Measurements from ENCODE around the gene SBF2. TPM values are rescaled to one million over a fixed set of nuclear protein-coding genes. Genes with fewer than 3 reads are reported as not detected.

SBF2 gene
- total and polyA plus RNA-seq, 2 donors (not counting 3 experiments of a cell fraction or from before 2014, with no cell fraction given) = 15.4 to 42.4 TPM

- intact Hi-C loops (cut with micrococcal nuclease) = no loop called here
- ChIA-PET CTCF (no interaction called here), POLR2A (no interaction called here)
- FAIRE-seq = no peak
- Histone ChIP-seq H3K27ac (ENCODE audit: insufficient read depth, low read depth, low read length) (no peak overlapping the region), H3K9me1 (replicated peaks; ENCODE audit: control insufficient read depth, extremely low read depth, insufficient read depth, low read length) (no peaks in the 10 kb centered on the region), H3K4me3 (replicated peaks in 1 of 3; ENCODE audit: insufficient read depth in 1 of 3, low read depth in 1 of 3, low read length in 3 of 3) (no peak overlapping the region), H3K9me3 (replicated peaks; ENCODE audit: control insufficient read depth, insufficient read depth, low read length) (no peaks in the 10 kb centered on the region), H4K20me1 (replicated peaks; ENCODE audit: control insufficient read depth, extremely low read depth, insufficient read depth, low read length) (no peaks in the 10 kb centered on the region), H3K4me2 (ENCODE audit: insufficient read depth, low read length) (no peak overlapping the region), H3K79me2 (ENCODE audit: control insufficient read depth, insufficient read depth, low read length) (no peaks in the 10 kb centered on the region), H2AFZ (ENCODE audit: low read depth, low read length) (no peak overlapping the region), H3K27me3 (ENCODE audit: control insufficient read depth in 2 of 2, insufficient read depth in 2 of 2, low read length in 2 of 2) (no peaks in the 10 kb centered on the region), H3K4me1 (ENCODE audit: control insufficient read depth, extremely low read depth, insufficient read depth, low read length) (peaks cover 6% of the 10 kb centered on the region), H3K9ac (replicated peaks; ENCODE audit: extremely low read depth, insufficient read depth, low read length) (no peak overlapping the region), H3K36me3 (ENCODE audit: control insufficient read depth in 2 of 2, extremely low read depth in 1 of 2, insufficient read depth in 2 of 2, low read length in 2 of 2) (no peaks in the 10 kb centered on the region)
- dilution Hi-C loops (cut with MboI; ENCODE audit: extremely low pct_ligation_motif_present, low sequenced_read_pairs) = no loop called here
- TF ChIP-seq POLR2AphosphoS5 (IDR thresholded peaks at IDR 0.05; ENCODE audit: insufficient read depth, low read depth, low read length) (no peak), EZH2 (IDR thresholded peaks at IDR 0.05; ENCODE audit: borderline replicate concordance, low read depth, low read length, severe bottlenecking) (no peak), GATA2 (IDR thresholded peaks at IDR 0.05; ENCODE audit: insufficient read depth, insufficient read length, low read depth, low read length) (no peak), MYC (IDR thresholded peaks at IDR 0.05; ENCODE audit: low read depth, low read length) (no peak), MAX (IDR thresholded peaks at IDR 0.05; ENCODE audit: insufficient read depth, insufficient read length) (no peak), JUN (IDR thresholded peaks at IDR 0.05; ENCODE audit: borderline replicate concordance, insufficient read depth, insufficient read length, low read depth) (no peak)
- BruUV-seq (replicated peaks) = no TSS peak
- DNase-seq (ENCODE audit: low read depth, low spot score) = no peak
Observed at GRCh38 chr11:9773524-9773923, 520.5 kb downstream of the SBF2 start.

- CTCF ChIA-PET = interaction anchor here (0.9 to 1.5 kb wide), 3 partner anchors 12 to 532 kb away, joined by 3 to 4 read pairs (median 4); no protein-coding TSS in a partner anchor
- intact Hi-C loops (cut with micrococcal nuclease) = no loop called here
- POLR2A ChIA-PET = no interaction called here
Observed at GRCh38 chr11:9772218-9772617, 521.8 kb downstream of the SBF2 start.

More at GRCh38 chr11:9772218-9772617, 521.8 kb downstream of the SBF2 start:
- no peak overlapping the region for H3K4me3 ChIP-seq (replicated peaks in 1 of 3; ENCODE audit: insufficient read depth in 1 of 3, low read depth in 1 of 3, low read length in 3 of 3)
- no peak for DNase-seq (ENCODE audit: low read depth, low spot score)
- no peaks in the 10 kb centered on the region for H4K20me1 ChIP-seq (replicated peaks; ENCODE audit: control insufficient read depth, extremely low read depth, insufficient read depth, low read length)
- peaks cover 6% of the 10 kb centered on the region for H3K4me1 ChIP-seq (ENCODE audit: control insufficient read depth, extremely low read depth, insufficient read depth, low read length)
- no peaks in the 10 kb centered on the region for H3K79me2 ChIP-seq (ENCODE audit: control insufficient read depth, insufficient read depth, low read length)
- no peak for TF ChIP-seq EZH2 (IDR thresholded peaks at IDR 0.05; ENCODE audit: borderline replicate concordance, low read depth, low read length, severe bottlenecking)
- no peak for TF ChIP-seq MYC (IDR thresholded peaks at IDR 0.05; ENCODE audit: low read depth, low read length)
- no peak for TF ChIP-seq MAX (IDR thresholded peaks at IDR 0.05; ENCODE audit: insufficient read depth, insufficient read length)
- TF ChIP-seq POLR2A (IDR thresholded peaks at IDR 0.05; ENCODE audit: low read depth, low read length) = no peak
- BruUV-seq (replicated peaks) = no TSS peak
- no peak for FAIRE-seq
- no peaks in the 10 kb centered on the region for H3K27me3 ChIP-seq (ENCODE audit: control insufficient read depth in 2 of 2, insufficient read depth in 2 of 2, low read length in 2 of 2)
- dilution Hi-C loops (cut with MboI; ENCODE audit: extremely low pct_ligation_motif_present, low sequenced_read_pairs) = no loop called here
- no peak overlapping the region for H3K4me2 ChIP-seq (ENCODE audit: insufficient read depth, low read length)
- no peaks in the 10 kb centered on the region for H3K36me3 ChIP-seq (ENCODE audit: control insufficient read depth in 2 of 2, extremely low read depth in 1 of 2, insufficient read depth in 2 of 2, low read length in 2 of 2)
- H2AFZ ChIP-seq (ENCODE audit: low read depth, low read length) = no peak overlapping the region
- no peaks in the 10 kb centered on the region for H3K9me1 ChIP-seq (replicated peaks; ENCODE audit: control insufficient read depth, extremely low read depth, insufficient read depth, low read length)
- H3K9ac ChIP-seq (replicated peaks; ENCODE audit: extremely low read depth, insufficient read depth, low read length) = no peak overlapping the region
- H3K9me3 ChIP-seq (replicated peaks; ENCODE audit: control insufficient read depth, insufficient read depth, low read length) = no peaks in the 10 kb centered on the region
- no peak overlapping the region for H3K27ac ChIP-seq (ENCODE audit: insufficient read depth, low read depth, low read length)
